Kidney (tissue), 14 donors: ENCODE data around the gene TMF1. TPM values are rescaled to one million over a fixed set of nuclear protein-coding genes. Genes with fewer than 3 reads are reported as not detected.

Source experiments
- DNase-seq, 5 donors: peaks; one replicate each; pipeline ENCODE4 v3.0.0-alpha.2; 2013 to 2020
- FAIRE-seq: peaks from 2 replicates; lab custom pipeline; 2012; peaks lifted over from hg19 to GRCh38; lab: Jason Lieb, UNC
- H3K27ac ChIP-seq, 2 donors: one replicate each; pipeline ENCODE4 v1.7.0; 2013; ENCODE audit warnings: low read depth in 2 of 2, low read length in 2 of 2, inconsistent platforms in 1 of 2
- H3K27me3 ChIP-seq: one replicate; pipeline ENCODE4 v1.7.1; 2013; ENCODE audit warnings: low read length, inconsistent platforms; ENCODE audit not compliant: control insufficient read depth, insufficient read depth
- H3K36me3 ChIP-seq, 3 donors: one replicate each; pipeline versions ENCODE4 v1.7.0 to v1.7.1; 2013; ENCODE audit warnings: low read length in 3 of 3, control low read depth in 1 of 3, inconsistent platforms in 1 of 3; ENCODE audit not compliant: insufficient read depth in 3 of 3, control insufficient read depth in 2 of 3
- H3K4me1 ChIP-seq, 3 donors: one replicate each; pipeline versions ENCODE4 v1.7.0 to v1.7.1; 2013; ENCODE audit warnings: low read length in 3 of 3, inconsistent platforms in 1 of 3, low read depth in 1 of 3; ENCODE audit not compliant: control insufficient read depth in 2 of 3, insufficient read depth in 2 of 3
- H3K4me3 ChIP-seq, 3 donors: one replicate each; pipeline versions ENCODE4 v1.7.0 to v1.8.1; 2013; ENCODE audit warnings: low read length in 3 of 3, control low read depth in 1 of 3, inconsistent platforms in 1 of 3
- H3K9ac ChIP-seq, 3 donors: one replicate each; pipeline versions ENCODE4 v1.7.0 to v1.7.1; 2013; ENCODE audit warnings: low read length in 3 of 3, control low read depth in 1 of 3, inconsistent platforms in 1 of 3
- H3K9me3 ChIP-seq, 3 donors: one replicate each; pipeline versions ENCODE4 v1.7.0 to v1.7.1; 2013; ENCODE audit warnings: low read length in 3 of 3, control low read depth in 1 of 3, inconsistent platforms in 1 of 3; ENCODE audit not compliant: control insufficient read depth in 2 of 3, insufficient read depth in 1 of 3
- CTCF ChIP-seq: IDR thresholded peaks from 3 replicates; pipeline ENCODE4 v1.5.1; 2012; ENCODE audit warnings: mild to moderate bottlenecking, moderate library complexity, borderline replicate concordance; ENCODE audit not compliant: insufficient read depth; ENCODE audit errors: extremely low read depth
- intact Hi-C: fragments of 100-400 bp; cut with DNase I; formaldehyde crosslinking; loops from one replicate; pipeline ENCODE4 v1.11.1; 2022
- polyA plus RNA-seq: library from polyadenylated mRNA; stranded (reverse); fragments of 350-450 nt; fragmentation: Illumina TruSeq; extraction: RNeasy Lipid Tissue Mini Kit (QIAGEN cat#74804); gene quantifications from one replicate; pipeline ENCODE4 v1.2.3, GENCODE V29; 2014; ENCODE audit warnings: low read depth, low replicate concordance; ENCODE audit not compliant: insufficient read depth
- total RNA-seq: library from RNA; stranded (reverse); fragmentation: NEBNext Ultra II Directional; extraction: Animal tissue kit (Norgen Biotek cat#: 25700); gene quantifications from one replicate; pipeline ENCODE4 v1.2.1, GENCODE V29; 2021
- donor health status: control.
- donor health status: control.
- donor health status: control.
- donor health status: control.
- donor health status: control.
- donor health status: DM: yes; HTN: yes; CAD: no.
- donor health status: Normal renal cell carcinoma (clear cell type).

TMF1 gene
- total and polyA plus RNA-seq, 2 donors from 2014 or later, result 6.5 to 38.8 TPM

GRCh38 chr3:69097407-69098086 is 45.4 kb upstream of the TMF1 start:
- Histone ChIP-seq H3K9me3 (no peaks in the 10 kb centered on the region), H3K9ac (no peak overlapping the region), H3K27ac (no peak overlapping the region), H3K36me3 (peaks cover 0 to 9% (median 8%) of the 10 kb centered on the region in 3 donors), H3K27me3 (no peaks in the 10 kb centered on the region), H3K4me3 (no peak overlapping the region), H3K4me1 (peaks cover 0 to 15% (median 10%) of the 10 kb centered on the region in 3 donors)
- intact Hi-C loops, result no loop called here
- TF ChIP-seq CTCF, result no peak
- DNase-seq, result no peak
- FAIRE-seq, result no peak

GRCh38 chr3:69096299-69096698 is 44.2 kb upstream of the TMF1 start:
- TF ChIP-seq CTCF, result no peak
- Histone ChIP-seq H3K9me3 (no peaks in the 10 kb centered on the region), H3K9ac (no peak overlapping the region), H3K36me3 (no peaks in the 10 kb centered on the region), H3K27me3 (no peaks in the 10 kb centered on the region), H3K27ac (no peak overlapping the region), H3K4me1 (peaks cover 0 to 23% (median 14%) of the 10 kb centered on the region in 3 donors), H3K4me3 (no peak overlapping the region)
- intact Hi-C loops, result no loop called here
- DNase-seq (no peak), FAIRE-seq (no peak)

GRCh38 chr3:69095636-69096035 is 43.5 kb upstream of the TMF1 start:
- no peak for TF ChIP-seq CTCF
- DNase-seq, result no peak
- H3K36me3 ChIP-seq, result no peaks in the 10 kb centered on the region
- no peaks in the 10 kb centered on the region for H3K27me3 ChIP-seq
- H3K9me3 ChIP-seq, result no peaks in the 10 kb centered on the region
- no peak overlapping the region for H3K4me3 ChIP-seq
- H3K27ac ChIP-seq, result peak overlapping the region in 1 of 2 donors; percentile 10
- no peak overlapping the region for H3K9ac ChIP-seq
- no peak for FAIRE-seq
- intact Hi-C loops, result no loop called here
- peaks cover 0 to 23% (median 14%) of the 10 kb centered on the region in 3 donors for H3K4me1 ChIP-seq
